Epithelial cell of esophagus (primary cell): Measurements from ENCODE around the gene P2RX1.
"Not testable (repeated sequence)": the region's sequence is repeated elsewhere in the genome, so short reads cannot be mapped to it uniquely, and the experiment has no call there.

Experiments used
- DNase-seq: peaks from one replicate; pipeline ENCODE4 v3.0.0; 2010; ENCODE audit warnings: low read depth
- H3K4me3 ChIP-seq: 2 replicates; pipeline ENCODE4 v1.5.1; 2011; ENCODE audit warnings: mild to moderate bottlenecking, low read length, control low read depth
- CTCF ChIP-seq: IDR thresholded peaks from 2 replicates; pipeline ENCODE4 v1.5.1; 2011; ENCODE audit warnings: low read depth, mild to moderate bottlenecking, low read length, control low read depth, inconsistent platforms; ENCODE audit not compliant: insufficient read depth; ENCODE audit errors: missing control alignments

Gene P2RX1

GRCh38 chr17:3857261-3858105 is 58.8 kb downstream of the P2RX1 start:
- DNase-seq, result no peak
- H3K4me3 ChIP-seq, result no peak overlapping the region
- no peak for TF ChIP-seq CTCF

DNA sequence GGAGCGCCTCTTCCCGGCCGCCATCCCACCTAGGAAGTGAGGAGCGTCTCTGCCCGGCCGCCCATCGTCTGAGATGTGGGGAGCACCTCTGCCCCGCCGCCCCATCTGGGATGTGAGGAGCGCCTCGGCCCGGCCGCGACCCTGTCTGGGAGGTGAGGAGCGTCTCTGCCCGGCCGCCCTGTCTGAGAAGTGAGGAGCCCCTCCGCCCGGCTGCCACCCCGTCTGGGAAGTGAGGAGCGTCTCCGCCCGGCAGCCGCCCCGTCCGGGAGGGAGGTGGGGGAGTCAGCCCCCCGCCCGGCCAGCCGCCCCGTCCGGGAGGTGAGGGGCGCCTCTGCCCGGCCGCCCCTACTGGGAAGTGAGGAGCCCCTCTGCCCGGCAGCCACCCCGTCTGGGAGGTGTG is 62.1 kb downstream of the P2RX1 start:
- DNase-seq, result not testable (repeated sequence)

DNA sequence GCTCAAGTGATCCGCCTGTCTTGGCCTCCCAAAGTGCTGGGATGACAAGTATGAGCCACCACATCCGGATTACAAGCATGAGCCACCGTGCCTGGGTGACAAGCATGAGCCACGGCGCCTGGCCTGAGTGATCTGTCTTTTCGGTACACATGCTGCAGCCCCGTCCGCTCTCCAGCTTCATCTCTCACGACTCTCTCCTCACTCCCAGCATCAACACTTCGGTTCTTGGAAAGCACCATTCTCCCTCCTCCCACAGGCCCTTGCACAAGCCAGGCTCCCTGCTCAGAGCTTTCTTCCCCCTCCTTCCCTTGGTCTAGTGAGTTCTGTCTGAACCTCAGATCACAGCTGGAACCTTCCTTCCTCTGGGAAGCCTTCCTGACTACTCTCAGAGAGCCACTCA is 63.7 kb downstream of the P2RX1 start:
- no peak overlapping the region for H3K4me3 ChIP-seq
- DNase-seq, result no peak
- TF ChIP-seq CTCF, result no peak

More for the DNA sequence above, 62.1 kb downstream of the P2RX1 start:
- H3K4me3 ChIP-seq, result not testable (repeated sequence)

DNA sequence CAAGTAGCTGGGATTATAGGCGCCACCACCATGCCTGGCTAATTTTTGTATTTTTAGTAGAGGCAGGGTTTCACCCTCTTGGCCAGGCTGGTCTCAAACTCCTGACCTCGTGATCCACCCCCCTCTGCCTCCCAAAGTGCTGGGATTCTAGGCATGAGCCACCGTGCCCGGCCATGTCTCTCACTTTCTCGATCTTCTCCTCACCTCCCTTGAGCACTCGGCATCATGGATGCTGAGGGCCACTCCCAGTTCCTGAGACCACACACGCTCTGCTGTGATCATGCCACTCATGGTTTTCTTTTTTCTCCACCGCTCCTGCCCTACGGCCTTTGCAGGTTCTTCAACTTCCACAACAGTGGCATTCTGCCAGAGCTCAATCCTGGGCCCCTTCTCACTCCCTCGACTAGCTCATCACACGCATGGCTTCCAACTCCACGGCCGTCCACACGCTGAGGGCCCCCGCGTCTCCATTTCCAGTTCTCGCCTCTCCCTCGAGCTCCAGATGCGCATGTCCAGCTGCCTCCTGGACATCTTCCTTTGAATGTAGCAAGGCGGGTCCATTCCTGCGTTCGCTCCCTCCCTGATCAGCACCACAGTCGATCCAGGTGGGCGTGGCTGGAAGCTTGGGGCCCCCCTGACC is 64.7 kb downstream of the P2RX1 start:
- H3K4me3 ChIP-seq, result no peak overlapping the region
- no peak for DNase-seq
- TF ChIP-seq CTCF, result no peak

GRCh38 chr17:3848229-3848835 is 67.9 kb downstream of the P2RX1 start:
- no peak for DNase-seq
- no peak overlapping the region for H3K4me3 ChIP-seq
- TF ChIP-seq CTCF, result no peak

- DNase-seq, result no peak
- no peak overlapping the region for H3K4me3 ChIP-seq
- no peak for TF ChIP-seq CTCF
Observed at GRCh38 chr17:3847165-3847670, 69.0 kb downstream of the P2RX1 start.
